Hepatocyte (in vitro differentiated cells): ENCODE results near the gene ATG16L2. TPM values are rescaled to one million over a fixed set of nuclear protein-coding genes. Genes with fewer than 3 reads are reported as not detected.
"Not testable (repeated sequence)": the region's sequence is repeated elsewhere in the genome, so short reads cannot be mapped to it uniquely, and the experiment has no call there.

Source experiments
- DNase-seq: peaks from one replicate; pipeline ENCODE4 v3.0.0-alpha.2; 2016; ENCODE audit warnings: low spot score
- H2AFZ ChIP-seq: fragments of 200-600 bp; sonication (generic); 2 replicates; pipeline ENCODE4 v1.6.0; 2016; ENCODE audit warnings: antibody characterized with exemption, mild to moderate bottlenecking
- H3K27ac ChIP-seq: fragments of 200-600 bp; sonication (generic); 2 replicates; pipeline ENCODE4 v1.5.1; 2016; ENCODE audit warnings: mild to moderate bottlenecking
- H3K27me3 ChIP-seq: fragments of 200-600 bp; sonication (generic); 2 replicates; pipeline ENCODE4 v1.6.1; 2016
- H3K36me3 ChIP-seq: fragments of 200-600 bp; sonication (generic); replicated peaks from 2 replicates; pipeline ENCODE4 v1.5.1; 2016; ENCODE audit warnings: low read depth; ENCODE audit not compliant: insufficient read depth
- H3K4me1 ChIP-seq: fragments of 200-600 bp; sonication (generic); 2 replicates; pipeline ENCODE4 v1.5.1; 2016; ENCODE audit warnings: mild to moderate bottlenecking, moderate library complexity; ENCODE audit not compliant: insufficient read depth
- H3K4me2 ChIP-seq: fragments of 200-600 bp; sonication (generic); 2 replicates; pipeline ENCODE4 v1.6.0; 2016
- H3K4me3 ChIP-seq: fragments of 200-600 bp; sonication (generic); 2 replicates; pipeline ENCODE4 v1.5.1; 2016; ENCODE audit warnings: mild to moderate bottlenecking
- H3K79me2 ChIP-seq: fragments of 200-600 bp; sonication (generic); 2 replicates; pipeline ENCODE4 v1.6.0; 2017; ENCODE audit warnings: mild to moderate bottlenecking
- H3K9me2 ChIP-seq: fragments of 200-600 bp; sonication (generic); replicated peaks from 2 replicates; pipeline ENCODE4 v1.6.0; 2017; ENCODE audit warnings: mild to moderate bottlenecking; ENCODE audit not compliant: insufficient read depth
- H3K9me3 ChIP-seq: fragments of 200-600 bp; sonication (generic); 2 replicates; pipeline ENCODE4 v1.5.1; 2016; ENCODE audit warnings: low read depth, mild to moderate bottlenecking
- H4K20me1 ChIP-seq: fragments of 200-600 bp; sonication (generic); 2 replicates; pipeline ENCODE4 v1.6.0; 2016; ENCODE audit warnings: mild to moderate bottlenecking; ENCODE audit not compliant: insufficient read depth, poor library complexity, severe bottlenecking
- CTCF ChIP-seq: fragments of 200-600 bp; sonication (generic); IDR thresholded peaks from 2 replicates; pipeline ENCODE4 v1.5.1; 2016; ENCODE audit warnings: antibody characterized with exemption, mild to moderate bottlenecking; ENCODE audit not compliant: poor library complexity
- EZH2 ChIP-seq: fragments of 200-600 bp; sonication (generic); IDR thresholded peaks from 2 replicates; pipeline ENCODE4 v1.6.1; 2016; ENCODE audit warnings: antibody characterized with exemption, mild to moderate bottlenecking, borderline replicate concordance
- EZH2phosphoT487 ChIP-seq: fragments of 200-600 bp; sonication (generic); IDR thresholded peaks from one replicate; pipeline ENCODE4 v1.6.1; 2018; ENCODE audit warnings: antibody characterized with exemption, mild to moderate bottlenecking, low read depth, moderate library complexity; ENCODE audit not compliant: unreplicated experiment, severe bottlenecking
- WGBS: methylation state at CpG from one replicate; pipeline ENCODE4 v1.1.6; 2016; ENCODE audit warnings: low lambda C conversion rate; ENCODE audit errors: missing lambda C conversion rate; 5-methylcytosine and 5-hydroxymethylcytosine counted together
- polyA plus RNA-seq: library from polyadenylated mRNA; unstranded; fragments of >200 nt; fragmentation: Nextera tagmentation; extraction: Ambion mirVana; gene quantifications from 2 replicates; pipeline ENCODE4 v1.2.1, GENCODE V29; 2016
- total RNA-seq: library from RNA; depleted of rRNA; stranded (reverse); fragments of >200 nt; gene quantifications from 2 replicates; pipeline ENCODE4 v1.2.3, GENCODE V29; 2014

The ATG16L2 gene
- total and polyA plus RNA-seq, 2 experiments from 2014 or later = 11.5 to 20.3 TPM

- 84% methylated on average over 4 of the region's 4 CpGs for WGBS
- no peak for DNase-seq
- Histone ChIP-seq H3K4me3 (no peak overlapping the region), H2AFZ (no peak overlapping the region), H3K36me3 (no peaks in the 10 kb centered on the region), H3K9me2 (no peaks in the 10 kb centered on the region), H3K4me2 (no peak overlapping the region), H3K27ac (no peak overlapping the region), H4K20me1 (no peaks in the 10 kb centered on the region), H3K4me1 (peaks cover 11% of the 10 kb centered on the region), H3K27me3 (no peaks in the 10 kb centered on the region), H3K9me3 (no peaks in the 10 kb centered on the region), H3K79me2 (no peaks in the 10 kb centered on the region)
- TF ChIP-seq EZH2 (no peak), CTCF (no peak), EZH2phosphoT487 (no peak)
Observed at GRCh38 chr11:72825661-72826060, 11.4 kb downstream of the ATG16L2 start.

- H3K27ac ChIP-seq = no peak overlapping the region
- H3K9me3 ChIP-seq = no peaks in the 10 kb centered on the region
- no peak overlapping the region for H3K4me3 ChIP-seq
- no peak overlapping the region for H3K4me2 ChIP-seq
- H3K4me1 ChIP-seq = peaks cover 5% of the 10 kb centered on the region
- 92% methylated on average over 14 of the region's 15 CpGs for WGBS
- H4K20me1 ChIP-seq = no peaks in the 10 kb centered on the region
- TF ChIP-seq CTCF (no peak), EZH2 (no peak), EZH2phosphoT487 (no peak)
- no peaks in the 10 kb centered on the region for H3K79me2 ChIP-seq
- H3K9me2 ChIP-seq = no peaks in the 10 kb centered on the region
- no peaks in the 10 kb centered on the region for H3K27me3 ChIP-seq
- H2AFZ ChIP-seq = no peak overlapping the region
- no peak for DNase-seq
- no peaks in the 10 kb centered on the region for H3K36me3 ChIP-seq
Observed at GRCh38 chr11:72826191-72826941, 12.2 kb downstream of the ATG16L2 start.

- DNase-seq = no peak
- no peaks in the 10 kb centered on the region for H4K20me1 ChIP-seq
- WGBS = 91% methylated on average over 8 of the region's 8 CpGs
- H3K4me3 ChIP-seq = no peak overlapping the region
- no peak overlapping the region for H3K4me2 ChIP-seq
- peaks cover 4% of the 10 kb centered on the region for H3K4me1 ChIP-seq
- TF ChIP-seq EZH2phosphoT487 = no peak
- no peak for TF ChIP-seq CTCF
- H3K27ac ChIP-seq = no peak overlapping the region
- H3K9me2 ChIP-seq = no peaks in the 10 kb centered on the region
- H3K79me2 ChIP-seq = no peaks in the 10 kb centered on the region
- no peaks in the 10 kb centered on the region for H3K9me3 ChIP-seq
- H2AFZ ChIP-seq = no peak overlapping the region
- H3K27me3 ChIP-seq = no peaks in the 10 kb centered on the region
- H3K36me3 ChIP-seq = no peaks in the 10 kb centered on the region
Observed at GRCh38 chr11:72826942-72827480, 12.8 kb downstream of the ATG16L2 start.

GRCh38 chr11:72827656-72828055, 13.4 kb downstream of the ATG16L2 start:
- not testable (repeated sequence) for H3K4me1 ChIP-seq, DNase-seq, H3K9me2 ChIP-seq, H3K4me3 ChIP-seq, H3K79me2 ChIP-seq, H4K20me1 ChIP-seq, H3K27me3 ChIP-seq, H3K4me2 ChIP-seq, H2AFZ ChIP-seq, H3K36me3 ChIP-seq, H3K9me3 ChIP-seq, H3K27ac ChIP-seq
- 89% methylated on average over 11 of the region's 11 CpGs for WGBS
